Stimulated activated CD8-positive, alpha-beta memory T cell treated with anti-CD3 and anti-CD28 coated beads, Interleukin-15, amount 100 ng/mL, for 24 hours (primary cell): ENCODE results near the gene PIEZO2.
"Not testable (repeated sequence)": the region's sequence is repeated elsewhere in the genome, so short reads cannot be mapped to it uniquely, and the experiment has no call there.

Experiments used
- DNase-seq: peaks from one replicate; pipeline ENCODE4 v3.0.0-alpha.2; 2020; ENCODE audit warnings: low read depth

Gene PIEZO2

GRCh38 chr18:10679557-10680270 is 469.7 kb downstream of the PIEZO2 start:
- DNase-seq = no peak

- no peak for DNase-seq
Observed at GRCh38 chr18:10671441-10671840, 477.9 kb downstream of the PIEZO2 start.

GRCh38 chr18:10670856-10671255 is 478.5 kb downstream of the PIEZO2 start:
- no peak for DNase-seq

GRCh38 chr18:10669441-10670100 is 479.8 kb downstream of the PIEZO2 start:
- no peak for DNase-seq

- DNase-seq = no peak
Observed at GRCh38 chr18:10663750-10664149, 485.6 kb downstream of the PIEZO2 start.

- no peak for DNase-seq
Observed at GRCh38 chr18:10661317-10661716, 488.1 kb downstream of the PIEZO2 start.

GRCh38 chr18:10660179-10660884 is 489.0 kb downstream of the PIEZO2 start:
- no peak for DNase-seq

GRCh38 chr18:10659594-10659993 is 489.8 kb downstream of the PIEZO2 start:
- no peak for DNase-seq

GRCh38 chr18:10659000-10659399 is 490.4 kb downstream of the PIEZO2 start:
- no peak for DNase-seq

- not testable (repeated sequence) for DNase-seq
Observed at GRCh38 chr18:10644003-10644402, 505.4 kb downstream of the PIEZO2 start.

GRCh38 chr18:10642915-10643524 is 506.3 kb downstream of the PIEZO2 start:
- DNase-seq = not testable (repeated sequence)

GRCh38 chr18:10638539-10638885 is 510.9 kb downstream of the PIEZO2 start:
- DNase-seq = not testable (repeated sequence)

GRCh38 chr18:10637858-10638538 is 511.4 kb downstream of the PIEZO2 start:
- not testable (repeated sequence) for DNase-seq

- DNase-seq = not testable (repeated sequence)
Observed at GRCh38 chr18:10629076-10629475, 520.3 kb downstream of the PIEZO2 start.

GRCh38 chr18:10626606-10627213 is 522.7 kb downstream of the PIEZO2 start:
- DNase-seq = not testable (repeated sequence)

- not testable (repeated sequence) for DNase-seq
Observed at GRCh38 chr18:10623606-10624005, 525.8 kb downstream of the PIEZO2 start.

- not testable (repeated sequence) for DNase-seq
Observed at GRCh38 chr18:10622982-10623381, 526.4 kb downstream of the PIEZO2 start.

- DNase-seq = not testable (repeated sequence)
Observed at GRCh38 chr18:10620670-10621329, 528.6 kb downstream of the PIEZO2 start.
